GM12878 (cell line): ENCODE data around the gene SDCCAG8. TPM values are rescaled to one million over a fixed set of nuclear protein-coding genes. Genes with fewer than 3 reads are reported as not detected.

Source experiments
- CHD2 ChIP-seq: IDR thresholded peaks from 2 replicates; pipeline ENCODE4 v1.6.1; 2011; ENCODE audit warnings: low read depth, low read length, improper control_type of control experiment, borderline replicate concordance
- EP300 ChIP-seq, 2 experiments: fragments of 150-350 bp in 1 of 2; IDR thresholded peaks; 2 replicates each; pipeline ENCODE4 v1.6.1; 2011 to 2012; ENCODE audit warnings: low read depth in 2 of 2, low read length in 2 of 2, borderline replicate concordance in 1 of 2, improper control_type of control experiment in 1 of 2, inconsistent platforms in 1 of 2; ENCODE audit not compliant: control insufficient read depth in 1 of 2
- IKZF1 ChIP-seq: fragments of 450-650 bp; conservative IDR thresholded peaks from 2 replicates; pipeline ENCODE4 v1.6.1; 2017; ENCODE audit warnings: antibody characterized with exemption, mild to moderate bottlenecking
- NFYB ChIP-seq: IDR thresholded peaks from 2 replicates; pipeline ENCODE4 v1.6.1; 2011; ENCODE audit warnings: low read depth, mild to moderate bottlenecking, low read length, improper control_type of control experiment, moderate library complexity; ENCODE audit not compliant: insufficient read depth
- PBX3 ChIP-seq: IDR thresholded peaks from 2 replicates; pipeline ENCODE4 v1.6.1; 2011; ENCODE audit warnings: mild to moderate bottlenecking, low read depth, low read length, moderate library complexity; ENCODE audit not compliant: insufficient replicate concordance
- polyA plus RNA-seq, 11 experiments: library from polyadenylated mRNA; depleted of rRNA in 4 of 11; unstranded in 6 of 11; stranded (reverse) in 5 of 11; fragments of >200 nt; fragmentation: Nextera tagmentation in 4 of 11; fragmentation: Illumina TruSeq in 1 of 11; extraction: Ambion mirVana in 4 of 11; extraction: Trizol in 1 of 11; gene quantifications; 1 replicate in 1 of 11; 2 replicates in 10 of 11; pipeline versions ENCODE4 v1.2.1 to v1.2.3, GENCODE V29; 2011 to 2016; ENCODE audit warnings: inconsistent platforms in 2 of 11, missing spikeins in 2 of 11, low read depth in 1 of 11
- total RNA-seq, 4 experiments: library from RNA; depleted of rRNA in 3 of 4; stranded (reverse); fragments of >200 nt in 3 of 4; fragmentation: Illumina TruSeq in 1 of 4; extraction: Trizol in 1 of 4; gene quantifications; 2 replicates each; pipeline versions ENCODE4 v1.2.1 to v1.2.3, GENCODE V29; 2013 to 2021
- TF ChIP-seq, protein P1 (sequence below): fragments of 450-650 bp; IDR thresholded peaks from 2 replicates; pipeline ENCODE4 v1.6.1; 2016; ENCODE audit warnings: mild to moderate bottlenecking, moderate library complexity, borderline replicate concordance

Gene SDCCAG8
- total and polyA plus RNA-seq, 10 of the 15 experiments (the other 5 are each of a cell fraction or from before 2014, with no cell fraction given) = 15.0 to 25.6 (median 20.6) TPM

- TF ChIP-seq NFYB (no peak), CHD2 (no peak), PBX3 (no peak), EP300 (IDR thresholded peaks at IDR 0.05; ENCODE audit: borderline replicate concordance in 1 of 2, control insufficient read depth in 1 of 2, low read depth in 2 of 2, low read length in 2 of 2) (no peak), IKZF1 (no peak)
- TF ChIP-seq, protein P1, sequence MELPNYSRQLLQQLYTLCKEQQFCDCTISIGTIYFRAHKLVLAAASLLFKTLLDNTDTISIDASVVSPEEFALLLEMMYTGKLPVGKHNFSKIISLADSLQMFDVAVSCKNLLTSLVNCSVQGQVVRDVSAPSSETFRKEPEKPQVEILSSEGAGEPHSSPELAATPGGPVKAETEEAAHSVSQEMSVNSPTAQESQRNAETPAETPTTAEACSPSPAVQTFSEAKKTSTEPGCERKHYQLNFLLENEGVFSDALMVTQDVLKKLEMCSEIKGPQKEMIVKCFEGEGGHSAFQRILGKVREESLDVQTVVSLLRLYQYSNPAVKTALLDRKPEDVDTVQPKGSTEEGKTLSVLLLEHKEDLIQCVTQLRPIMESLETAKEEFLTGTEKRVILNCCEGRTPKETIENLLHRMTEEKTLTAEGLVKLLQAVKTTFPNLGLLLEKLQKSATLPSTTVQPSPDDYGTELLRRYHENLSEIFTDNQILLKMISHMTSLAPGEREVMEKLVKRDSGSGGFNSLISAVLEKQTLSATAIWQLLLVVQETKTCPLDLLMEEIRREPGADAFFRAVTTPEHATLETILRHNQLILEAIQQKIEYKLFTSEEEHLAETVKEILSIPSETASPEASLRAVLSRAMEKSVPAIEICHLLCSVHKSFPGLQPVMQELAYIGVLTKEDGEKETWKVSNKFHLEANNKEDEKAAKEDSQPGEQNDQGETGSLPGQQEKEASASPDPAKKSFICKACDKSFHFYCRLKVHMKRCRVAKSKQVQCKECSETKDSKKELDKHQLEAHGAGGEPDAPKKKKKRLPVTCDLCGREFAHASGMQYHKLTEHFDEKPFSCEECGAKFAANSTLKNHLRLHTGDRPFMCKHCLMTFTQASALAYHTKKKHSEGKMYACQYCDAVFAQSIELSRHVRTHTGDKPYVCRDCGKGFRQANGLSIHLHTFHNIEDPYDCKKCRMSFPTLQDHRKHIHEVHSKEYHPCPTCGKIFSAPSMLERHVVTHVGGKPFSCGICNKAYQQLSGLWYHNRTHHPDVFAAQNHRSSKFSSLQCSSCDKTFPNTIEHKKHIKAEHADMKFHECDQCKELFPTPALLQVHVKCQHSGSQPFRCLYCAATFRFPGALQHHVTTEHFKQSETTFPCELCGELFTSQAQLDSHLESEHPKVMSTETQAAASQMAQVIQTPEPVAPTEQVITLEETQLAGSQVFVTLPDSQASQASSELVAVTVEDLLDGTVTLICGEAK = no peak
These were observed 31.3 kb downstream of the SDCCAG8 start (continued) for GRCh38 chr1:243287123-243287460.
